HEK293 (cell line): ENCODE results near the gene CPEB2.

Experiments used
- CTCF ChIA-PET: fragments of 350-600 bp; formaldehyde crosslinking; extraction: SDS; loops from one replicate; lab custom pipeline; 2021; ENCODE audit warnings: antibody characterized with exemption; lab: Yijun Ruan, JAX
- POLR2A ChIA-PET: fragments of 300-600 bp; formaldehyde crosslinking; extraction: SDS; loops from one replicate; lab custom pipeline; 2020; ENCODE audit warnings: antibody characterized with exemption, inconsistent platforms; lab: Yijun Ruan, JAX
- H3K27ac ChIP-seq: fragments of 200-500 bp; sonication (Bioruptor generic); 2 replicates; pipeline ENCODE4 v1.5.1; 2014; ENCODE audit warnings: low read depth, low read length, control low read depth, inconsistent platforms; ENCODE audit errors: extremely low read depth
- H3K36me3 ChIP-seq, 2 experiments: fragments of 200-500 bp in 1 of 2; sonication (Bioruptor generic) in 1 of 2; 1 replicate in 1 of 2; 2 replicates in 1 of 2; pipeline ENCODE4 v1.5.1; 2014 to 2017; ENCODE audit warnings: inconsistent platforms in 2 of 2, low read length in 2 of 2; ENCODE audit not compliant: control insufficient read depth in 2 of 2, insufficient read depth in 1 of 2
- H3K4me1 ChIP-seq: fragments of 200-500 bp; sonication (Bioruptor generic); 2 replicates; pipeline ENCODE4 v1.5.1; 2014; ENCODE audit warnings: mild to moderate bottlenecking, low read length, inconsistent platforms; ENCODE audit not compliant: control insufficient read depth, insufficient read depth
- H3K4me3 ChIP-seq: 2 replicates; pipeline ENCODE4 v1.5.1; 2011; ENCODE audit warnings: low read depth, mild to moderate bottlenecking, control low read depth, low read length, moderate library complexity
- H3K9me3 ChIP-seq: fragments of 200-500 bp; sonication (Bioruptor generic); 2 replicates; pipeline ENCODE4 v1.5.1; 2014; ENCODE audit warnings: low read depth, low read length, inconsistent platforms; ENCODE audit not compliant: control insufficient read depth, insufficient read depth
- GFI1B ChIP-seq: fragments of 450-650 bp; formaldehyde crosslinking; IDR thresholded peaks from 2 replicates; pipeline ENCODE4 v1.5.1; 2016; ENCODE audit warnings: missing biosample characterization, missing genetic modification characterization
- PRDM1 ChIP-seq: fragments of 450-650 bp; formaldehyde crosslinking; IDR thresholded peaks from 2 replicates; pipeline ENCODE4; 2016; ENCODE audit warnings: missing biosample characterization, missing genetic modification characterization
- PRDM2 ChIP-seq: fragments of 450-650 bp; formaldehyde crosslinking; IDR thresholded peaks from 2 replicates; pipeline ENCODE4 v1.5.1; 2016; ENCODE audit warnings: missing biosample characterization, missing genetic modification characterization, borderline replicate concordance
- SP7 ChIP-seq: fragments of 450-650 bp; formaldehyde crosslinking; IDR thresholded peaks from 2 replicates; pipeline ENCODE4 v1.5.1; 2016; ENCODE audit warnings: missing biosample characterization, missing genetic modification characterization
- TCF7L2 ChIP-seq: IDR thresholded peaks from 2 replicates; pipeline ENCODE4 v1.6.1; 2011; ENCODE audit warnings: low read depth, mild to moderate bottlenecking, inconsistent platforms, low read length, moderate library complexity, borderline replicate concordance
- TSHZ1 ChIP-seq: fragments of 450-650 bp; formaldehyde crosslinking; IDR thresholded peaks from 2 replicates; pipeline ENCODE4 v1.5.1; 2016; ENCODE audit warnings: missing biosample characterization, missing genetic modification characterization, borderline replicate concordance
- ZFP3 ChIP-seq: fragments of 450-650 bp; formaldehyde crosslinking; IDR thresholded peaks from 2 replicates; pipeline ENCODE4 v1.5.1; 2016; ENCODE audit warnings: low read depth, missing biosample characterization, missing genetic modification characterization
- ZNF23 ChIP-seq: fragments of 450-650 bp; formaldehyde crosslinking; IDR thresholded peaks from 2 replicates; pipeline ENCODE4 v1.5.1; 2016; ENCODE audit warnings: missing biosample characterization, missing genetic modification characterization, borderline replicate concordance
- ZNF501 ChIP-seq: fragments of 450-650 bp; formaldehyde crosslinking; IDR thresholded peaks from 2 replicates; pipeline ENCODE4 v1.5.1; 2016; ENCODE audit warnings: missing biosample characterization, missing genetic modification characterization
- ZNF664 ChIP-seq: fragments of 450-650 bp; formaldehyde crosslinking; IDR thresholded peaks from 2 replicates; pipeline ENCODE4 v1.5.1; 2016; ENCODE audit warnings: missing biosample characterization, missing genetic modification characterization
- ZNF701 ChIP-seq: fragments of 450-650 bp; formaldehyde crosslinking; IDR thresholded peaks from 2 replicates; pipeline ENCODE4 v1.5.1; 2016; ENCODE audit warnings: missing biosample characterization, missing genetic modification characterization
- ZNF830 ChIP-seq: fragments of 450-650 bp; IDR thresholded peaks from 2 replicates; pipeline ENCODE4 v1.5.0; 2018; ENCODE audit warnings: missing biosample characterization, missing genetic modification characterization, low read depth, mild to moderate bottlenecking, moderate library complexity
- ZNF843 ChIP-seq: fragments of 450-650 bp; formaldehyde crosslinking; IDR thresholded peaks from 2 replicates; pipeline ENCODE4 v1.5.1; 2016; ENCODE audit warnings: missing biosample characterization, missing genetic modification characterization
- ZSCAN30 ChIP-seq: fragments of 450-650 bp; IDR thresholded peaks from 2 replicates; pipeline ENCODE4 v1.5.1; 2018; ENCODE audit warnings: missing biosample characterization, mild to moderate bottlenecking, missing genetic modification characterization, moderate library complexity

CPEB2 gene

GRCh38 chr4:15005474-15006115 lies 3.3 kb downstream of the CPEB2 start:
- TF ChIP-seq PRDM1 (tag by site-specific recombination) (peak; percentile 18; the same call in 1 of the 2 replicates), PRDM2 (tag by site-specific recombination) (no peak), ZNF664 (tag by site-specific recombination) (peak; percentile 79)
- Histone ChIP-seq H3K27ac (no peak overlapping the region; the same call in 1 of the 2 replicates), H3K9me3 (no peaks in the 10 kb centered on the region), H3K36me3 (peaks cover 0 to 16% of the 10 kb centered on the region in 2 experiments; a peak in 1 of 3 replicates), H3K4me1 (no peaks in the 10 kb centered on the region; the same call in 1 of the 2 replicates), H3K4me3 (peak overlapping the region; percentile 83)
- ChIA-PET CTCF (no interaction called here), POLR2A (no interaction called here)

- Histone ChIP-seq H3K36me3 (peaks cover 0 to 20% of the 10 kb centered on the region in 2 experiments; a peak in 1 of 3 replicates), H3K4me1 (no peaks in the 10 kb centered on the region; the same call in 1 of the 2 replicates), H3K27ac (no peak overlapping the region), H3K9me3 (no peaks in the 10 kb centered on the region), H3K4me3 (no peak overlapping the region)
- POLR2A ChIA-PET: no interaction called here
- TF ChIP-seq GFI1B (tag by site-specific recombination): no peak
- TF ChIP-seq ZSCAN30 (tag by site-specific recombination): peak; percentile 34; the same call in 1 of the 2 replicates
- CTCF ChIA-PET: no interaction called here
These were observed 4.2 kb downstream of the CPEB2 start for GRCh38 chr4:15006416-15007024.

- Histone ChIP-seq H3K4me1 (no peaks in the 10 kb centered on the region; the same call in 1 of the 2 replicates), H3K9me3 (no peaks in the 10 kb centered on the region), H3K27ac (no peak overlapping the region), H3K36me3 (peaks cover 0 to 25% of the 10 kb centered on the region in 2 experiments; a peak in 1 of 3 replicates), H3K4me3 (no peak overlapping the region)
- TF ChIP-seq SP7 (tag by site-specific recombination): no peak
- ChIA-PET POLR2A (no interaction called here), CTCF (interaction anchor here (0.5 kb wide), 1 partner anchor 655 kb away, joined by 3 read pairs; no protein-coding TSS in a partner anchor)
These were observed 4.9 kb downstream of the CPEB2 start for GRCh38 chr4:15007201-15007600.

GRCh38 chr4:15010038-15010585 lies 7.8 kb downstream of the CPEB2 start:
- Histone ChIP-seq H3K27ac (no peak overlapping the region), H3K4me3 (no peak overlapping the region), H3K4me1 (no peaks in the 10 kb centered on the region; the same call in 1 of the 2 replicates), H3K36me3 (peaks cover 0 to 25% of the 10 kb centered on the region in 2 experiments; a peak in 1 of 3 replicates), H3K9me3 (no peaks in the 10 kb centered on the region)
- ChIA-PET POLR2A (no interaction called here), CTCF (no interaction called here)
- TF ChIP-seq TCF7L2 (no peak), ZNF23 (tag by site-specific recombination) (no peak), TSHZ1 (no peak), ZNF701 (tag by site-specific recombination) (no peak), ZFP3 (tag by site-specific recombination) (no peak), ZNF843 (tag by site-specific recombination) (no peak), ZNF830 (no peak), ZNF501 (tag by site-specific recombination) (no peak)
